ENCODE measurements around the gene USP6. TPM values are rescaled to one million over a fixed set of nuclear protein-coding genes. Genes with fewer than 3 reads are reported as not detected.

Gene USP6
- total and polyA plus RNA-seq, 2 of the 13 experiments (the other 11 are each of a cell fraction or from before 2014, with no cell fraction given) = 0.04 TPM; not detected in 1

GRCh38 chr17:5096731-5097100, 19.1 kb upstream of the USP6 start (continued):
- TF ChIP-seq, protein P1, sequence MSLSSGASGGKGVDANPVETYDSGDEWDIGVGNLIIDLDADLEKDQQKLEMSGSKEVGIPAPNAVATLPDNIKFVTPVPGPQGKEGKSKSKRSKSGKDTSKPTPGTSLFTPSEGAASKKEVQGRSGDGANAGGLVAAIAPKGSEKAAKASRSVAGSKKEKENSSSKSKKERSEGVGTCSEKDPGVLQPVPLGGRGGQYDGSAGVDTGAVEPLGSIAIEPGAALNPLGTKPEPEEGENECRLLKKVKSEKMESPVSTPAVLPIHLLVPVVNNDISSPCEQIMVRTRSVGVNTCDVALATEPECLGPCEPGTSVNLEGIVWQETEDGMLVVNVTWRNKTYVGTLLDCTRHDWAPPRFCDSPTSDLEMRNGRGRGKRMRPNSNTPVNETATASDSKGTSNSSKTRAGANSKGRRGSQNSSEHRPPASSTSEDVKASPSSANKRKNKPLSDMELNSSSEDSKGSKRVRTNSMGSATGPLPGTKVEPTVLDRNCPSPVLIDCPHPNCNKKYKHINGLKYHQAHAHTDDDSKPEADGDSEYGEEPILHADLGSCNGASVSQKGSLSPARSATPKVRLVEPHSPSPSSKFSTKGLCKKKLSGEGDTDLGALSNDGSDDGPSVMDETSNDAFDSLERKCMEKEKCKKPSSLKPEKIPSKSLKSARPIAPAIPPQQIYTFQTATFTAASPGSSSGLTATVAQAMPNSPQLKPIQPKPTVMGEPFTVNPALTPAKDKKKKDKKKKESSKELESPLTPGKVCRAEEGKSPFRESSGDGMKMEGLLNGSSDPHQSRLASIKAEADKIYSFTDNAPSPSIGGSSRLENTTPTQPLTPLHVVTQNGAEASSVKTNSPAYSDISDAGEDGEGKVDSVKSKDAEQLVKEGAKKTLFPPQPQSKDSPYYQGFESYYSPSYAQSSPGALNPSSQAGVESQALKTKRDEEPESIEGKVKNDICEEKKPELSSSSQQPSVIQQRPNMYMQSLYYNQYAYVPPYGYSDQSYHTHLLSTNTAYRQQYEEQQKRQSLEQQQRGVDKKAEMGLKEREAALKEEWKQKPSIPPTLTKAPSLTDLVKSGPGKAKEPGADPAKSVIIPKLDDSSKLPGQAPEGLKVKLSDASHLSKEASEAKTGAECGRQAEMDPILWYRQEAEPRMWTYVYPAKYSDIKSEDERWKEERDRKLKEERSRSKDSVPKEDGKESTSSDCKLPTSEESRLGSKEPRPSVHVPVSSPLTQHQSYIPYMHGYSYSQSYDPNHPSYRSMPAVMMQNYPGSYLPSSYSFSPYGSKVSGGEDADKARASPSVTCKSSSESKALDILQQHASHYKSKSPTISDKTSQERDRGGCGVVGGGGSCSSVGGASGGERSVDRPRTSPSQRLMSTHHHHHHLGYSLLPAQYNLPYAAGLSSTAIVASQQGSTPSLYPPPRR (CRISPR knock-in tag; IDR thresholded peaks at IDR 0.05; ENCODE audit: borderline replicate concordance) = no peak

GRCh38 chr17:5097101-5097834, 18.6 kb upstream of the USP6 start:
- H3K27ac ChIP-seq (ENCODE audit: extremely low read length, insufficient read depth, low read length) = no peak overlapping the region
- no peak overlapping the region for H3K4me2 ChIP-seq (ENCODE audit: low read depth, low read length)
- no peaks in the 10 kb centered on the region for H3K79me2 ChIP-seq (ENCODE audit: insufficient read depth, low read length)
- no TSS peak for BruUV-seq (replicated peaks)
- peaks cover 44% of the 10 kb centered on the region for H3K9me3 ChIP-seq (ENCODE audit: low read length)
- TF ChIP-seq ISL2 (CRISPR knock-in tag; IDR thresholded peaks at IDR 0.05) (no peak), ETV6 (CRISPR knock-in tag; conservative IDR thresholded peaks at IDR 0.05) (no peak), STAT5B (CRISPR knock-in tag; IDR thresholded peaks at IDR 0.05) (no peak), CENPBD1 (CRISPR knock-in tag; IDR thresholded peaks at IDR 0.05; ENCODE audit: borderline replicate concordance, low read depth) (no peak), PITX1 (CRISPR knock-in tag; IDR thresholded peaks at IDR 0.05) (no peak), CEBPB (IDR thresholded peaks at IDR 0.05; ENCODE audit: borderline replicate concordance, low read depth, low read length) (no peak), ELF1 (CRISPR knock-in tag; IDR thresholded peaks at IDR 0.05) (no peak), MAFK (conservative IDR thresholded peaks at IDR 0.05 in 1 of 2, IDR thresholded peaks at IDR 0.05 in 1 of 2; ENCODE audit: low read length in 2 of 2) (no peak), RXRB (CRISPR knock-in tag; IDR thresholded peaks at IDR 0.05; ENCODE audit: borderline replicate concordance) (no peak), MIER2 (CRISPR knock-in tag; IDR thresholded peaks at IDR 0.05) (no peak), ZFAT (CRISPR knock-in tag; conservative IDR thresholded peaks at IDR 0.05) (no peak), ATAD3A (CRISPR knock-in tag; IDR thresholded peaks at IDR 0.05) (no peak), SMYD3 (CRISPR knock-in tag; IDR thresholded peaks at IDR 0.05) (no peak), HNRNPLL (IDR thresholded peaks at IDR 0.05; ENCODE audit: low read depth, low read length, poor library complexity, severe bottlenecking) (no peak), MXD4 (CRISPR knock-in tag; IDR thresholded peaks at IDR 0.05) (no peak), RFX1 (IDR thresholded peaks at IDR 0.05) (no peak), IRX3 (CRISPR knock-in tag; IDR thresholded peaks at IDR 0.05; ENCODE audit: borderline replicate concordance, low read depth) (no peak), HOXD1 (CRISPR knock-in tag; IDR thresholded peaks at IDR 0.05) (no peak), ZBTB1 (CRISPR knock-in tag; IDR thresholded peaks at IDR 0.05; ENCODE audit: borderline replicate concordance) (no peak), ZSCAN31 (CRISPR knock-in tag; IDR thresholded peaks at IDR 0.05; ENCODE audit: low read depth) (no peak)
- DNase-seq (ENCODE audit: low spot score) (no peak), ATAC-seq (no peak), FAIRE-seq (no peak)
- POLR2A ChIA-PET = no interaction called here
- no peak overlapping the region for H3K9ac ChIP-seq (ENCODE audit: insufficient read depth, low read depth, low read length)
- H3K4me1 ChIP-seq (ENCODE audit: insufficient read depth, low read length) = no peaks in the 10 kb centered on the region
- 73% methylated on average over 53 of the region's 63 CpGs for WGBS (ENCODE audit: low lambda C conversion rate)
- intact Hi-C loops (cut with micrococcal nuclease; ENCODE audit: unreplicated experiment) (no loop called here), in situ Hi-C loops (cut with HindIII; ENCODE audit: extremely low pct_ligation_motif_present, low pct_unique_long_range_greater_than_20kb) (no loop called here)
- no peak overlapping the region for H3K4me3 ChIP-seq (replicated peaks in 1 of 3; ENCODE audit: insufficient read depth in 1 of 3, low read depth in 2 of 3, low read length in 3 of 3)
- peaks cover 0 to 1% of the 10 kb centered on the region in 2 experiments; a peak in 2 of 5 replicates for H3K27me3 ChIP-seq (ENCODE audit: control insufficient read depth in 1 of 2, insufficient read depth in 2 of 2, low read length in 2 of 2)
- CTCF ChIA-PET (ENCODE audit: low intra/inter-chr PET ratio, low total read pairs) = no interaction called here
- H3K36me3 ChIP-seq (replicated peaks in 1 of 2; ENCODE audit: control insufficient read depth in 1 of 2, insufficient read depth in 2 of 2, low read length in 2 of 2) = no peaks in the 10 kb centered on the region
- no peaks in the 10 kb centered on the region for H4K20me1 ChIP-seq (ENCODE audit: insufficient read depth, low read length)
- H2AFZ ChIP-seq (ENCODE audit: low read length) = no peak overlapping the region

Data from HepG2 (cell line).